GOT3 (cell line): ENCODE results near the gene LONRF2.

Experiments
- DNase-seq: peaks from one replicate; lab custom pipeline; 2025; ENCODE audit warnings: mixed read lengths; lab: John Stamatoyannopoulos, UW

The LONRF2 gene

DNA sequence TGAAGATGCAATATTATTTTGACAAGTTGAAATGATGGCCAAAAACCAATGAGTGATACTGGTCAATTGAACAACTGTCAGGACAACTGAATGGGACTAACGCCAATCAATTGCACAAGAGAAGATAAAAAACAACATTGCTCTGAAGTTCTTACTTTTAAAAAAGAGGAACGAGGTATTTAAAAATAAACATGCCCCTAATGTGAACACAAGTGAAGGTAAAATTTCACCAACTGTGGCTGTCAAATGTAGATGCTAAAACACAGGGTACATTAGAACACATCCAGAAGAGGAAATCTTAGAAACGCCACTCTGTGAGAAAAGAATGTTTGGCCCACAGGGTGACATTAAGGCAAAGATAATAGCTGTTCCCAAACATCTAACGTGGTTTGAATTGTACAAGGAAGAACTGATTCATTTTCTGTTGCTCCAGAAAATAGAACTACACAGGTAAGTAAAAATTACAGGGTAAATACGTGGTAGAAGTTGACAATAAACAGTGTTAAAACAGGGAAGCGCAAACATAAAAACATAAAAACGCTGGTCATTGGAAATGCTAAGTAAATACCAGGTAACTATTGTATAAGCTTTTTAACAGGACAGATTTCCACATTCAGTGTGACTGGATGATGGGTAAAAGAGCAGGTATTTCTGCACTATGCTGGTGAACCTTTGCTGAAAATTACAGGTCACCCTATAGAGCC, 20.3 kb downstream of the LONRF2 start:
- no peak for DNase-seq

- no peak for DNase-seq
Measured at GRCh38 chr2:100299548-100299947, 22.8 kb downstream of the LONRF2 start.

- no peak for DNase-seq
Measured at GRCh38 chr2:100297511-100297910, 24.8 kb downstream of the LONRF2 start.

- DNase-seq = no peak
Measured at GRCh38 chr2:100294162-100294497, 28.2 kb downstream of the LONRF2 start.

- DNase-seq = no peak
Measured at GRCh38 chr2:100293341-100294161, 28.8 kb downstream of the LONRF2 start.

- DNase-seq = no peak
Measured at GRCh38 chr2:100292022-100292580, 30.2 kb downstream of the LONRF2 start.

GRCh38 chr2:100291152-100291970, 30.9 kb downstream of the LONRF2 start:
- DNase-seq = peak; percentile 17

DNA sequence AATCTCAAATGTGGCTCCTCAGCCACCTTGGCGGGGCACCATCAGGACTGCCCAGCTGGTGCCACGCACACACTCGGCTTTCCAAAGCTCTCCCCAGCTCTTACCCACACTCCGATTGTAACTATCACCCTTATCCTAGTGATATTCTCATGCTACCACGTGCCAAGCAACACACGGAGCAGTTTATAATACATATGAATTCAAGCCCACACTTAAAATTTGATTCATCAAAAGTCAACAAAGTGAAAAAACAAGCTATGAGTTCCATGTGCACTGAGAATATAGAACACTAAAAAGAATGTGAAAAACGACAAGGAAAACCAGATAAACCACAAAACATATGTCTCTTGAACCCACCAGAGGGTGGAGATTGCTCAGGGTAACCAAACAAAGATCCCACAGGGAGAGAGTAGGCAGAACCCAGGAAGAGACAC, 31.6 kb downstream of the LONRF2 start:
- no peak for DNase-seq

DNA sequence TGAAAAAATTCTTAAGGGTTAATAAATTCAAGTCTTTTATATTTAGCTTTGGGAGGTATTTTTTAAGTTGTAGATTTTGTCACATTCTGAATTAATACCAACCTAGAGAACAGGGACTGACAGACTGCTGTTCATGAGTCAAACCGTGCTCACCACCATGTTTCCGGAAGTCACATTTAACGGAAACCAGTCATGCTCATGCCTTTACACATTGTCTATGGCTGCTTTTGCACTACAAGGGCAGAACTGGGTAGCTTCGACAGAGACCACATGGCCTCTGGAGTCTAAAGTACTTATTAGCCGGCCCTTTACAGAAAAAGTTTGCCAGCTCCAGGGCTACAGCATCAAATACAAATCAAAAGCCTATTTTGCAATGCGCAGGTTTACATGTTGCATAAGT, 33.3 kb downstream of the LONRF2 start:
- DNase-seq = no peak

DNA sequence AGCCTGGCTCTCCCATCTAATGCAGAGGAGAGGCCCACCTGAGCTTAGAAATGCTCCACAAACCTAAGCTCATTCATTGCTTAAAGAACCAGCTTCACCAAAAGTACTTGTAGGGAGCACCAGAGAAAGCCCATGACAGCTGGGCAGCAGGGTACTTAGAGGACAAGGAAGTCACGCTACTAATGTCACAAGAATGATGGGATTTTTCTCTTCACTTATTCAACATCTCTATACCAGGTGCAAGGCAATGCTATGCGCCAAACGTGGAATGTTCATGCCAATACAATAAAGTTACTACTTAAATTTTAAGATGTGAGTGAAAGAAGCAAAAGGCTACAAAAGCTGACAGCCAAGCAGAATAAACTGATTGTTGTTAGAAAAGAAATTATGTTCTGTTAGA, 36.0 kb downstream of the LONRF2 start:
- DNase-seq = no peak

DNA sequence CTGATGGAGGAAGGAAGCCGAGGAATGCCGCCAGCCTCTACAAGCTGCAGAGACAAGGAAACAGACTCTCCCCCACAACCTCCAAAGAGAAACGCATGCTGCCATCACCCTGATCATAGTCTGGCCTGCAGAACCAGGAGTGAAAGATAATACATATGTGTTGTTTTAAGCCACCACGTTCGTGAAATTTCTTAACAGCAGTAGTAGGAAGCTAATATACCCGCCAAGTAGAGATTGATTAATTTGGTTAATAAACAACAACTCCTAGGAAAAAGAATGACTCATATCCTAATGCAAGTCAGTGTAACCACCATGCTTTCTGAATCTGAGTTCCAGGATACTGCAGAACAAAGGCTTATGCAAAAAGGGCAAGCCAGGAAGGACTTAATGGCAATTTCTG, 36.6 kb downstream of the LONRF2 start:
- no peak for DNase-seq

- DNase-seq = no peak
Measured at GRCh38 chr2:100285011-100285410, 37.3 kb downstream of the LONRF2 start.

DNA sequence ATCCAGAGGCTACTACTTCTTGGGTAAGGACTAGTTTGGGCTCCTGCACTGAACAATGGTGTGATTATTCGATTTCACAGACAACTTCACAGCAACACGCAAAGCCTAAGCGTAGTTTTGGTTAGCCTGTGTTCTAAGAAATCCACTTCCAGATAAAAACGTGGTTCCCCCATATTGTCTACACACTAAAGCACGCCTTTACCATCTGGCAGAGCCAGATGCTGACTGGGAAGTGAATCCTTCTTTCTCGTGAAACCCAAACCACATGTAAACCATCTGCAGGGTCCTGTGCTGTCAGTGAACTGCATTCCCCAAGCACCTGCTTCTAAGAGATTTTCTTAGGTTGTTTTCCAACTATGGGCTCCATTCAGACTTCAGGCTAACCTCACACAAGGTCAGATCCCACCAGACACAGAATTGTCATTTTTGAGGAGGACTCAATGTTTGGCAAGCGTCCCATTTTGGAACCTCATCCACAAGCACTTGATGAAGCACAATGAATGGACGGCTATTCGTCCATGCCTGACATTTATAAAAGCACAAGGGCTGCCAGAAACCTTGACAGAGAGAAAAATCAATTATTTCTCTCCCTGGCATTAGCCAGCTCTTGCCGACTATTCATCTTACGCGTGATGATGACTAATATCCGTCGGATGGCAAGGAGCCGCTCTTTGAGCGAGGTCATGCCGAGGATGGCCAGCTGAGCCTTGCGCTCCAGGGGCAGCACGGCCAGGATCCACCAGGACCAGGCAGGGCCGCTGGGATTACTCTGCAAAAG, 38.4 kb downstream of the LONRF2 start:
- DNase-seq = no peak

GRCh38 chr2:100281521-100282438, 40.5 kb downstream of the LONRF2 start:
- no peak for DNase-seq

GRCh38 chr2:100279586-100280534, 42.4 kb downstream of the LONRF2 start:
- no peak for DNase-seq

DNA sequence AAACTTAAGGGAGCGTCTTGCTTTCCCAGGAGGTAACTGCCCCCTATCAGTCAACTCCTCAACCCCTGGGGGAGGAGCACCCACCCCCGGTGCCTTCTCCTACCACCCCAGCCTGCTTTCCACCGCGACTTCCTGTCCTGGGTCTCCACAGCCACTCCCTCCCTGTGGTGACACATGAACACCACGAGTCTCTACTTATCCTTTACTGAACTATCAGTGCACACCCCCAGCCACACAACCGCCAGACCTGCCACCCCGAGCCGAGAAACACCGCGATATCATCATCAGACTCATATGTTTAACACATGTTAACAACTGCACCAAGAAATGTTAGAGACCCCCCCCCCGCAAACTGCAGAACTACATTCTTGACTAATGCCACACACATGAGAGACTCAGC, 43.3 kb downstream of the LONRF2 start:
- DNase-seq = no peak

DNA sequence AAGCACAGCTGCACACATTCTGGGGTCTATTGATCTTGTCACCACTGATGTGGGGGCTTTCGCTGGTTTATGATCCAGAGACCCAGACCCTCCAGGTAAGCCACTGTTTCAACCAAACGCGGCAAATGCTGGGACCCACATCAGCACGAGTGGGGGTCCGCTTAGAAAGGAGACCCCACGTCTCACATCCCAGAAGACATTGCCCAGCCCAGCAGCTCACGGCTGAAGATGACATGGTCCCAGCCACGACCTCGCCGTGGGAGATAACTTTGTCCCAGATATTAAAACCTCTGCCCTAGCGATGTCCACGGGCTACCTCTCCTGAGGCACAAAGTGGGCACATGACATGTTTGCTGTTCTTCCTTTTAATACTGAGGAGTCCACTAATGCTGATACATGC, 43.8 kb downstream of the LONRF2 start:
- DNase-seq = no peak

GRCh38 chr2:100277540-100278207, 44.6 kb downstream of the LONRF2 start:
- DNase-seq = no peak

GRCh38 chr2:100276716-100277115, 45.6 kb downstream of the LONRF2 start:
- DNase-seq = no peak
